ENCODE measurements around the gene REEP1.

REEP1 gene

GRCh38 chr2:86304416-86304815 lies 33.0 kb downstream of the REEP1 start:
- DNase-seq = no peak

- no peak for DNase-seq
Measured at GRCh38 chr2:86302320-86302719, 35.1 kb downstream of the REEP1 start.

GRCh38 chr2:86301711-86302202 lies 35.7 kb downstream of the REEP1 start:
- no peak for DNase-seq

GRCh38 chr2:86301009-86301408 lies 36.4 kb downstream of the REEP1 start:
- no peak for DNase-seq

- no peak for DNase-seq
Measured at GRCh38 chr2:86300496-86300895, 36.9 kb downstream of the REEP1 start.

- no peak for DNase-seq
Measured at GRCh38 chr2:86298411-86299390, 38.7 kb downstream of the REEP1 start.

- no peak for DNase-seq
Measured at GRCh38 chr2:86297382-86298147, 39.9 kb downstream of the REEP1 start.

GRCh38 chr2:86296947-86297346 lies 40.5 kb downstream of the REEP1 start:
- no peak for DNase-seq

- no peak for DNase-seq
Measured at GRCh38 chr2:86295066-86295465, 42.4 kb downstream of the REEP1 start.

GRCh38 chr2:86293612-86294011 lies 43.8 kb downstream of the REEP1 start:
- no peak for DNase-seq

GRCh38 chr2:86292571-86293515 lies 44.6 kb downstream of the REEP1 start:
- DNase-seq = no peak

- DNase-seq = no peak
Measured at GRCh38 chr2:86291328-86291662, 46.1 kb downstream of the REEP1 start.

GRCh38 chr2:86290596-86291327 lies 46.7 kb downstream of the REEP1 start:
- DNase-seq = no peak

- no peak for DNase-seq
Measured at GRCh38 chr2:86286516-86286915, 50.9 kb downstream of the REEP1 start.

GRCh38 chr2:86285981-86286380 lies 51.4 kb downstream of the REEP1 start:
- no peak for DNase-seq

GRCh38 chr2:86285571-86285970 lies 51.9 kb downstream of the REEP1 start:
- DNase-seq = no peak

GRCh38 chr2:86284987-86285386 lies 52.4 kb downstream of the REEP1 start:
- no peak for DNase-seq

- no peak for DNase-seq
Measured at GRCh38 chr2:86284401-86284841, 53.0 kb downstream of the REEP1 start.

GRCh38 chr2:86283411-86284030 lies 53.9 kb downstream of the REEP1 start:
- DNase-seq = no peak

GRCh38 chr2:86281066-86281700 lies 56.2 kb downstream of the REEP1 start:
- DNase-seq = no peak

GRCh38 chr2:86280191-86280667 lies 57.2 kb downstream of the REEP1 start:
- DNase-seq = no peak
